ENCODE data around the gene COL4A2.
A peak's percentile ranks its signal among the peaks of the same experiment; 100 is the strongest.

The COL4A2 gene

GRCh38 chr13:110551284-110551683 is 244.2 kb downstream of the COL4A2 start:
- no peak for DNase-seq (ENCODE audit: low read depth in 1 of 2, low spot score in 1 of 2)

- no peak for DNase-seq (ENCODE audit: low read depth in 1 of 2, low spot score in 1 of 2)
Measured at GRCh38 chr13:110552767-110553166, 245.7 kb downstream of the COL4A2 start.

DNA sequence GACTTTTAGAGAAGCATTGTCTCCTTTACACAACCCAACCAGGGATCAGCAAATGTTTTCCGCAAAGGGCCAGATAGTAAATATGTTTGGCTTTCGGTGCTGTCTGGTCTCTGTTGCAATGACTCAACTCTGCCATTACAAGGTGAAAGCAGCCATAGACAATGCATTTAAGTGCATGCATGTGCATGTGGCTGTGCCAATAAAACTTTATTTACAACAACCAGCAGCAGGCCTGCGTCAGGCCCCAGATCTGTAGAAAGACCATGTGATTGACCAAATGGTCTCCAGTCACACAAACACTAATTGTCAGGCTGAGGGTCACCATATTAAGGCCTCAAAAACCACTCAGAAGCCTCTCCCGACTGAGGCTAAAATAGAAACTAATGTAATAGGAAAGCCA is 246.3 kb downstream of the COL4A2 start:
- no peak for DNase-seq (ENCODE audit: low read depth in 1 of 2, low spot score in 1 of 2)

DNA sequence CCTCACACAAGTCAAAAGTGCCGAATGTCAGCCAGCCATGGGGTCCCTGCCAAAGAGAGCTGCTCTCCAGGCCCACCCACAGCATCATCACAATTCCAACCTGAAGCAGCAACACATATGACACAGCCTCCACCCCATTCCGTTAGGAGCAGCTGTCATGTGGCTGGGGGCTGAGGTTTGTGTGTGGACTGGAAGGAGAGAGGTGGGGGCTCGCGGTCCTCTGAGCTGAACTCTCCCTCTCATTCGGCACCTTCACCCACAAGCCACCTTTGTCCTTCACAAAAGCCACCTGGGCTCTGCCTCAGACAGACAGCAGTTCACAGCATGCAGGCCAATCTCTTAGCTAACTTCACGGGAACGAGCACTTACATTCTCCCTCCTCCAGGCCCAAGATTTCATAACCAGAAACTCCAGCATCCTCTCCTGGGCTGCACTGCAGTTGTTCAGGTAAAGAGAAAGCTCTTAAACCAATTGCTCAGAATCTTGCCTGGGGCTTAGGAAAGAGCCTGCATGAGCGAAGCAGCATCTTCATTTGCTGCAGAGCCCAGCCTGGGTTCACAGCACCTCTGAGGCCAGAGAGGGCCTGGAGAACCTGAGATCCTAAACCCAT is 247.2 kb downstream of the COL4A2 start:
- no peak for DNase-seq (ENCODE audit: low read depth in 1 of 2, low spot score in 1 of 2)

DNA sequence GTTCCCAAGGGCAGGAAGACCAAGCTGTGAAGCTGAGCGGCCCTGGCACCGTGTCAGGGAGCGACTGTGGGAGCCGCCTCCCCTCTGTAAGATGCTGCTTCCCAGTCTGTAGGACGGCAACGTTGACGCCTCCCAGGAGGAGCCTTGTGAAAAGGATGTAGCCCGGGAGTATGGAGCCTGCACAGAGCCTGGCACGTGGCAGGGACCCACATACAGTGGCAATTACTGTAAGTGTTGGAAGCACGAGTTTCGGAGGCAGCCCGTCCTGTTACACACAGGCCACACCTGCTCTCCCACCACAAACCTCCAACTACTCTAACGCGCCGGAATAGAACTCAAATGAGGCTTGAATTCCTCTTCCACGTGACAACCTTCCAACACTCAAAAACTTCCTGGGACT is 247.9 kb downstream of the COL4A2 start:
- no peak for DNase-seq (ENCODE audit: low read depth in 1 of 2, low spot score in 1 of 2)

- no peak for DNase-seq (ENCODE audit: low read depth in 1 of 2, low spot score in 1 of 2)
Measured at GRCh38 chr13:110555601-110556223, 248.6 kb downstream of the COL4A2 start.

DNA sequence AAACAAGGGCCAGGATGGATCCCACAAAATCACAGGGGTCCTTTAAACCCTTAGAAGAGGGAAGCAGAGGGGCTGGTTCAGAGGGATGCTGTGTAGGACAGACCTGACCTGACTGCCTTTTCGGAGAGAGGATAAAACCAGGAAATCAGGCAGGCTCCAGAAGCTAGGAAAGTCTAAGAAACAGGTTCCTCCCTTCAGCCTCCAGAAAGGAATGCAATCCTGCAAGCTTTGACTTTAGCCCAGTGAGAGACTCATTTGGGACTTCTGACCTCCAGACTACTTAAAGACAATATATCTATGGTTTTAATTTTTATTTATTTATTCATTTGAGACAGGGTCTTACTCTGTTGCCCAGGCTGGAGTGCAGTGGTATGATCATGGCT is 249.1 kb downstream of the COL4A2 start:
- DNase-seq (ENCODE audit: low read depth in 1 of 2, low spot score in 1 of 2): no peak

GRCh38 chr13:110557082-110557481 is 250.0 kb downstream of the COL4A2 start:
- DNase-seq (ENCODE audit: low read depth in 1 of 2, low spot score in 1 of 2): no peak

DNA sequence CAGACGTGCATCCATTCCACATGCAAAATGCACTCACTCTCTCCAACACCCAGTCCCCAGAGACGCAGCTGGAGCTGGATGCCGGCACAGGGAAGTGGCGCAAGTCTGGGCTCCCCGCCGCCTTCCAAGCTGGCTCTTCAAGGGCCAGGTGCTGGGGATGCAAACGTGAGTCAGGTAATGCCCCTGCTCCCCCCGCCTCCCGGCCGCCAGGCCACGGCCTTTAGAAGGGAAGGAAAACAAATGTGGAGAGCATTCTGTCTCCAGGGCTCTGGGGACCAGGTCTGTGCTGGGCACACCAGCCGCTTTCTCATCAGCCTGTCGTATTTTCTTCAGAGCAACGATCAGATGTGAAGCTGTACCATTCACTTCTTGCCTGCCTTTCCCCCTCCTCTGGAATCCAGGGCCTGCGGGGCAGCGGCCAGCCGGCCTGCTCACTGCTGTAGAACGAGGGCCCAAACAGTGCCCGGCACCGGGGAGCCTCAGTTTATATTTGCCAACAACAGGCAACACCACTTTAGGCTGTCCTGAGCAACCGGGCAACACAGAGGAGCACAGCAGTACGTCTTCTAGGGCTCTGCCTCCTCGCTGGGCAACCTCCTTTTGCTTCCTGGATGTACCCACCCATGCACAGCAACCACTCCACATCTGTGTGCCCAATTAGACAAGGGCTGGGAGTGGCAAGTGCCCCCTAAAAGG is 250.7 kb downstream of the COL4A2 start:
- DNase-seq (ENCODE audit: low read depth in 1 of 2, low spot score in 1 of 2): no peak

DNA sequence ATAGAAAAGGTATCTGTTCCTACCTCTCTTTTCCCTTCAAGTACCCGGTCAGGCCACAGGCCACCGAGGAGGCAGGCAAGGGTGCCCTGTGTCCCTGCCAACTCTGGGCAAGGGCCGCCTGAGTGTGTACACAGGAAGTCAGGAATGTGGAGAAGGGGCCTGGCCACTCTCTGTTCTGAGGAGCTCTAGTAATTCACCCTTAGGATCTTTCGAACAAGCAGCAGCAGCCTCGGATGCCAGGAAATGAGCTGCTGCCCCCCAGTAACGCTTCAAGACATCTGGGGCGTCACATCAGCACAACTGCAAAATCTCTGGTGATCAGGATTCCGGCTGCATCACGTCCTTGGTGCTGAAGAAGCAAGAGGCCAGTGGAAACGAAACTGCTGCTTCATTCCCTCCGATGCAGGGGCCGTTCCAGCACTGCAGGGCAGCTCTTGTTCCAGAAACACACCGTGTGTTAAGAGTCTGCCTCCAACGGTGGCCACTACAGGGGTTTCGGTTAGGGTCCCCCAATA is 252.4 kb downstream of the COL4A2 start:
- no peak for DNase-seq (ENCODE audit: low read depth in 1 of 2, low spot score in 1 of 2)

DNA sequence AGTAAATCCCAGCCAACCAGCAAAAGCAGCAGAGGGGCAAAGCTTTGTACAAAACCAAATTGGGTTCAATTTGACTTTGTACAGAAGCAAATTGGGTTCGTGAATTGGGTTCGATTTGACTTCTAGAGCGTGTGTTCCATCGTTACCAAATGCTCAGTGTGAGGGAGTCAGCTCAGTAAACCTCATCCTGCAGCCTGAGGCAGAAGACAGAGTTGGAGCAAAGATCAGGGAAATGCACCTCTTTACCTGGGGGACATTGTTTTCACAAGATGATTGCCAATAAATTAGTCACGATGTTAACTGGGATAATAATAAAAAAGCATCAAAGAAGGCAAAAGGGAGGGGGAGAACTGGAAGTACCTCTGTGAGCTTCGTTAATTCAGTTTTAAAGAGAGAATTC is 252.9 kb downstream of the COL4A2 start:
- no peak for DNase-seq (ENCODE audit: low read depth in 1 of 2, low spot score in 1 of 2)

DNA sequence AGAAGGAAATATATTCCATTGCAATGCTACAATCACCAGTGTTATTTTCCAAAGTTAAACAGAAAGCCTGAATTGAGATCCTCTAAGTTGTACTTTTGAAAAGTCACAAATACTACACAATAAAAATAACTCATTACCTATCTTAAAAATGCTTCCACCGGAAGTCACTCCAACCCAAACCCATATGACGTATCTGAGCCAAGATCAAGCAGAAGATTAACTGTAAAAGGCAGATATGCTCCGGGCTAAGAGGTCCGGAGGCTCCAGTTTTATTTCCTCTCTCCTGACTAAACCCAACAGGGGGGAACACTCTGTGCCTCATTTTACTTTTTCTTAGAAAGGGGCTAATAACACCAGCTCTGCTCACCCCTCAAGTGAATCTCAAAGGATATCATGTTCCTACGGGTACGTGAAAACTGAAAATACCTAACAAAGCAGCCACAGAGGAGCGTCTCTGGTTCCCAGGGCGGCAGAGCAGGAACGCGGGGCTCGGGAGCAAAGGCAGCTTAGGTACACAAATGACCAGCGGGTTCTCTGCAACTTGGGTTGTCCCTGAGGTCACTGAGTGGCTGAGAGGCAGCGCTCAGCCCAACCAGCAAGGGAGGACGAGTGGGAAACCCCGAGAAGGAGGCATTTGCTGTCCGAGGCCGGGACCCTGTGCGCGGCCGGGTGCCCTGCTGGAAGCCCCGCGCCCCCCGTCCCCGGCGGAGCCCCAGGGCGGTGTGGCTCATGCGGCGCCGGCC is 253.7 kb downstream of the COL4A2 start:
- DNase-seq (ENCODE audit: low read depth in 1 of 2, low spot score in 1 of 2): no peak

DNA sequence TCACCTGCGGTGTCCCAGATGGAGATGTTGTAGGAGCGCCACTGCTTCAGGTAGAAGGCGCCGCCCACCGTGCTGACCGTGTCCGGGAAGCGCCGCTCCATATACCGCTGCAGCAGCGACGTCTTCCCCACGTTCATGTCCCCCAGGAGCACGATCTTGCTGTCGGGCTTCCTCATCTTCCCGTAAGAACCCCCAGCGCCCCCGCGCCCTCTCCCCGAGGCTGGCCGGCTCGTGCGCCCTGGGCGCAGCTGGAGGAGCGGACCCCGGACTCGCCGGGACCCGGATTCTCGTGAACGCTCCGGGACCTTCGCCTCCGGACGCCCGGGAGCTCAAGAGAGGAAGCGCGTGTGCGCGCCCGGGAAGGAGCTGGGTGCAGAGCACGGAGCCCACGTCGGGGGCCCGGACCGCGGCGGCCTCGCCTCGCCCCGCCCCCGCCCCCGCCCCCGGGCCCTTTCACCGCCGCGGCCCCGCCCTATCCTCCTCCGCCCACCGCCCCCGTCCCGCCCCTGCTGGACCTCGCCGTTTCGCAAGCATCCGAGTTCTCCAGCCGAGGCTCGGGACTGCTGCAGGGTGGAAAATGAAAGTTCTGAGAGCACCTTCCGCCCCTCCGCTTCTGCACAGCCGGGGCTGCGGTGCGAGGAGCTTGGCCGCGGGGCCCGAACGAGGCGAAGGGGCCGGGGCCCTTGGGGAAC is 254.4 kb downstream of the COL4A2 start, which contains the start of gene RAB20:
RAB20 (minus strand) TSS at position 379 of the 692 bp plus-strand sequence; CDS start at position 176, 203 bp downstream.
- peak; percentile 16 to 25 for DNase-seq (ENCODE audit: low read depth in 1 of 2, low spot score in 1 of 2)

GRCh38 chr13:110562036-110562597 is 255.0 kb downstream of the COL4A2 start:
- DNase-seq (ENCODE audit: low read depth in 1 of 2, low spot score in 1 of 2): no peak
